ENCODE measurements around the gene ZNF697. TPM values are rescaled to one million over a fixed set of nuclear protein-coding genes. Genes with fewer than 3 reads are reported as not detected.

ZNF697 gene
- total and polyA plus RNA-seq, 9 of the 15 experiments (the other 6 are each of a cell fraction or from before 2014, with no cell fraction given): 2.1 to 13.6 (median 8.3) TPM

DNA sequence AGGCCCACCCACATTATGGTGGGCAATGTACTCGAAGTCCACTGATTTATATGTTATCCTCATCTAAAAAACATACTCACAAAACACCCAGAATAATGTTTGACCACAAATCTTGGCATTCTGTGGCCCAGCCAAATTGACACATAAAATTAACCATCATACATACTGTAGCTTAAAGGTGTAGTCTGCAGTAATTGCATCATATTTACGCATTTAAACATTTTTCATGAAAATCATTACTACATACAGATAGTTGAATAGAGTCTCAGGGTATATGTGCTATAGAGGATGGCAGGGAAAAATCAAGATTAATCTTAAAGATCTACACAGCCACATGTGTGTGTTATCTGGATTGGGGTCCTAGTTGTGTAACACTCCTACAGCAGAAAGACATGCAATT, 14.5 kb downstream of the ZNF697 start (continued):
- no peak for TF ChIP-seq SMARCA4 (IDR thresholded peaks at IDR 0.05)

DNA sequence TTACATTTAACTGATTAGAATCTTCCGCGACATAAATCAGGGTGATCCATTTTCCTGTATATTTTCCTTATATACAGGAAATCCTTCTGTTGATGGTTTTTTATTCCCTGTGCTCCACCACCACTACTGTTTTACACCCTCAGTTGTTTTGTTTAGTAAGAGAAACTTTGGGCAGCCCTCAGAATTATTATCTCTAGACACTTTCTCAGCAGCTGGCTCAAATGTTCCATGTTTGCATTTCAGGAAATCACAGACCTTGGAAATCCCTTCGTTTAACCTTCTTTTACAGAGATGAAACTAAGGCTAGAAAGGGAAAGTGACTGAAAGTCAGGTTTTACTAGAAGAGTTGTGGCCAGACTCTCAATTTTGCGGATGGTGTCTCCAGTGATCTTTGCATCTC, 15.2 kb downstream of the ZNF697 start:
- ChIA-PET CTCF (ENCODE audit: low intra/inter-chr PET ratio) (no interaction called here), POLR2A (interaction anchor here (1.2 to 1.5 kb wide), 2 partner anchors 12 to 15 kb away, joined by 4 to 6 read pairs; partner anchors contain the start of gene ZNF697)
- in situ Hi-C loops (cut with MboI) (no loop called here), intact Hi-C loops (cut with micrococcal nuclease) (no loop called here)
- H3K4me2 ChIP-seq (ENCODE audit: insufficient read depth, low read length): no peak overlapping the region
- H3K27ac ChIP-seq (ENCODE audit: extremely low read depth, low read depth, low read length): no peak overlapping the region
- H3K4me1 ChIP-seq (replicated peaks in 1 of 2; ENCODE audit: control insufficient read depth in 2 of 2, insufficient read depth in 2 of 2, low read length in 2 of 2): peaks cover 0 to 10% of the 10 kb centered on the region in 2 experiments; a peak in 1 of 5 replicates
- H3K9me3 ChIP-seq (replicated peaks; ENCODE audit: control insufficient read depth, insufficient read depth, low read depth, low read length): no peaks in the 10 kb centered on the region
- 70% methylated on average over 4 of the region's 4 CpGs for WGBS (ENCODE audit: insufficient coverage, low coverage, missing lambda C conversion rate)
- ATAC-seq: no peak
- no peaks in the 10 kb centered on the region; the same call in 2 of the 3 replicates for H3K36me3 ChIP-seq (ENCODE audit: control insufficient read depth, insufficient read depth, low read length)
- H4K20me1 ChIP-seq (replicated peaks; ENCODE audit: control insufficient read depth, insufficient read depth, low read length): peaks cover 25% of the 10 kb centered on the region
- H3K79me2 ChIP-seq (ENCODE audit: control insufficient read depth, insufficient read depth, low read length): no peaks in the 10 kb centered on the region
- no TSS peak for BruUV-seq (replicated peaks)
- DNase-seq (ENCODE audit: extremely low read depth in 1 of 4, low spot score in 3 of 4): no peak
- no peak overlapping the region for H2AFZ ChIP-seq (ENCODE audit: low read depth, low read length)
- H3K27me3 ChIP-seq (ENCODE audit: control insufficient read depth in 2 of 2, insufficient read depth in 2 of 2, low read length in 2 of 2): no peaks in the 10 kb centered on the region
- no peaks in the 10 kb centered on the region for H3K9me1 ChIP-seq (ENCODE audit: control insufficient read depth, insufficient read depth, low read length)
- no peak overlapping the region for H3K9ac ChIP-seq (ENCODE audit: insufficient read depth in 1 of 2, low read depth in 2 of 2, low read length in 2 of 2)
- FAIRE-seq: no peak
- no peak overlapping the region for H3K4me3 ChIP-seq
- no peak for TF ChIP-seq MYNN (IDR thresholded peaks at IDR 0.05)
- no peak for TF ChIP-seq MYNN (CRISPR knock-in tag; IDR thresholded peaks at IDR 0.05)
- TF ChIP-seq, protein P1, sequence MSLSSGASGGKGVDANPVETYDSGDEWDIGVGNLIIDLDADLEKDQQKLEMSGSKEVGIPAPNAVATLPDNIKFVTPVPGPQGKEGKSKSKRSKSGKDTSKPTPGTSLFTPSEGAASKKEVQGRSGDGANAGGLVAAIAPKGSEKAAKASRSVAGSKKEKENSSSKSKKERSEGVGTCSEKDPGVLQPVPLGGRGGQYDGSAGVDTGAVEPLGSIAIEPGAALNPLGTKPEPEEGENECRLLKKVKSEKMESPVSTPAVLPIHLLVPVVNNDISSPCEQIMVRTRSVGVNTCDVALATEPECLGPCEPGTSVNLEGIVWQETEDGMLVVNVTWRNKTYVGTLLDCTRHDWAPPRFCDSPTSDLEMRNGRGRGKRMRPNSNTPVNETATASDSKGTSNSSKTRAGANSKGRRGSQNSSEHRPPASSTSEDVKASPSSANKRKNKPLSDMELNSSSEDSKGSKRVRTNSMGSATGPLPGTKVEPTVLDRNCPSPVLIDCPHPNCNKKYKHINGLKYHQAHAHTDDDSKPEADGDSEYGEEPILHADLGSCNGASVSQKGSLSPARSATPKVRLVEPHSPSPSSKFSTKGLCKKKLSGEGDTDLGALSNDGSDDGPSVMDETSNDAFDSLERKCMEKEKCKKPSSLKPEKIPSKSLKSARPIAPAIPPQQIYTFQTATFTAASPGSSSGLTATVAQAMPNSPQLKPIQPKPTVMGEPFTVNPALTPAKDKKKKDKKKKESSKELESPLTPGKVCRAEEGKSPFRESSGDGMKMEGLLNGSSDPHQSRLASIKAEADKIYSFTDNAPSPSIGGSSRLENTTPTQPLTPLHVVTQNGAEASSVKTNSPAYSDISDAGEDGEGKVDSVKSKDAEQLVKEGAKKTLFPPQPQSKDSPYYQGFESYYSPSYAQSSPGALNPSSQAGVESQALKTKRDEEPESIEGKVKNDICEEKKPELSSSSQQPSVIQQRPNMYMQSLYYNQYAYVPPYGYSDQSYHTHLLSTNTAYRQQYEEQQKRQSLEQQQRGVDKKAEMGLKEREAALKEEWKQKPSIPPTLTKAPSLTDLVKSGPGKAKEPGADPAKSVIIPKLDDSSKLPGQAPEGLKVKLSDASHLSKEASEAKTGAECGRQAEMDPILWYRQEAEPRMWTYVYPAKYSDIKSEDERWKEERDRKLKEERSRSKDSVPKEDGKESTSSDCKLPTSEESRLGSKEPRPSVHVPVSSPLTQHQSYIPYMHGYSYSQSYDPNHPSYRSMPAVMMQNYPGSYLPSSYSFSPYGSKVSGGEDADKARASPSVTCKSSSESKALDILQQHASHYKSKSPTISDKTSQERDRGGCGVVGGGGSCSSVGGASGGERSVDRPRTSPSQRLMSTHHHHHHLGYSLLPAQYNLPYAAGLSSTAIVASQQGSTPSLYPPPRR (CRISPR knock-in tag; IDR thresholded peaks at IDR 0.05; ENCODE audit: borderline replicate concordance): no peak
- no peak for TF ChIP-seq ZNF707 (CRISPR knock-in tag; conservative IDR thresholded peaks at IDR 0.05)
- no peak for TF ChIP-seq NFIX (CRISPR knock-in tag; IDR thresholded peaks at IDR 0.05; ENCODE audit: low read depth)
- TF ChIP-seq ZNF239 (CRISPR knock-in tag; IDR thresholded peaks at IDR 0.05): no peak
- TF ChIP-seq SIRT6 (IDR thresholded peaks at IDR 0.05; ENCODE audit: low read depth, low read length): no peak
- TF ChIP-seq MCM7 (IDR thresholded peaks at IDR 0.05): no peak
- TF ChIP-seq, protein P2, sequence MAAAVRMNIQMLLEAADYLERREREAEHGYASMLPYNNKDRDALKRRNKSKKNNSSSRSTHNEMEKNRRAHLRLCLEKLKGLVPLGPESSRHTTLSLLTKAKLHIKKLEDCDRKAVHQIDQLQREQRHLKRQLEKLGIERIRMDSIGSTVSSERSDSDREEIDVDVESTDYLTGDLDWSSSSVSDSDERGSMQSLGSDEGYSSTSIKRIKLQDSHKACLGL (CRISPR knock-in tag; IDR thresholded peaks at IDR 0.05; ENCODE audit: borderline replicate concordance, poor library complexity, severe bottlenecking): no peak
- TF ChIP-seq, protein P3, sequence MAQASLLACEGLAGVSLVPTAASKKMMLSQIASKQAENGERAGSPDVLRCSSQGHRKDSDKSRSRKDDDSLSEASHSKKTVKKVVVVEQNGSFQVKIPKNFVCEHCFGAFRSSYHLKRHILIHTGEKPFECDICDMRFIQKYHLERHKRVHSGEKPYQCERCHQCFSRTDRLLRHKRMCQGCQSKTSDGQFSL (CRISPR knock-in tag; IDR thresholded peaks at IDR 0.05): no peak
- TF ChIP-seq, protein P3 (tag; IDR thresholded peaks at IDR 0.05): no peak
- no peak for TF ChIP-seq ZNF263 (CRISPR knock-in tag; IDR thresholded peaks at IDR 0.05; ENCODE audit: borderline replicate concordance)
- TF ChIP-seq ZNF644 (tag; IDR thresholded peaks at IDR 0.05; ENCODE audit: low read depth): no peak
